Femur (tissue), 1 donor: ENCODE results near the gene HRC.
"Not testable (repeated sequence)": the region's sequence is repeated elsewhere in the genome, so short reads cannot be mapped to it uniquely, and the experiment has no call there.

Experiments used
- DNase-seq: peaks from one replicate; pipeline ENCODE4 v3.0.0-alpha.2; 2017

Gene HRC

DNA sequence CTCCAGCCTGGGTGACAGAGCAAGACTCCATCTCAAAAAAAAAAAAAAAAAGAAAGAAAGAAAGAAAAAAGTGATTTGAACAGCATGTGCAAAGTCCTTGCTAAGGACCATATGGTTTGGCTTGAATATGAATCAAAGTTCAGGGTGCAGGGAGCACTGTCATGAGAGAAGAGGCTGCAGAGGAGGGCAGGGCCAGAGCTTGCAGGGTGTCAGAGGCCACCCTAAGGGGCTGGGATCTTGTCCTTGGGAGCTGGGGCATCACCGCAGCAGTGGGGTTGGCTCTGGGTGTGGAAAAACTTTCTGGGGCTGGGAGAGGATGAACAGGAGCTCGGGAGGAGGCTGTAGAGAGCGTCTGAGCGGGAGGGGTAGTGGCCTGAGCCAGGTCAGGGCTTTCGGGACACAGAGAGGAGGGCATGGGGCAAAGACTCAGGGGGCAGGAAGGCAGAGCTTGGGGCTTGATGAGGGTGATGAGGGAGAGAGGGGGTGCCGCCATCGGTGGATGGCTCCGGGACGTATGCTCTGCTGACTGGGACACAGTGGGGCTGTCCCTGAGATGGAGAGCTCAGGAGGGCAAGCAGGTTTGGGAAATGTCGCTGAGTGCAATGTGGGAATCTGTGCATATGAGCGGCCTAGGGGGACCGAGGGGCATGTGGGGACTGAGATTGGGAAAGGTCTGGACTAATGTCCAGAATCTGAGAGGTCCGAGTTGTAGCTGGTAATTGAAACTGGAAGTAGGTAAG lies 5.4 kb upstream of the HRC start:
- no peak for DNase-seq

DNA sequence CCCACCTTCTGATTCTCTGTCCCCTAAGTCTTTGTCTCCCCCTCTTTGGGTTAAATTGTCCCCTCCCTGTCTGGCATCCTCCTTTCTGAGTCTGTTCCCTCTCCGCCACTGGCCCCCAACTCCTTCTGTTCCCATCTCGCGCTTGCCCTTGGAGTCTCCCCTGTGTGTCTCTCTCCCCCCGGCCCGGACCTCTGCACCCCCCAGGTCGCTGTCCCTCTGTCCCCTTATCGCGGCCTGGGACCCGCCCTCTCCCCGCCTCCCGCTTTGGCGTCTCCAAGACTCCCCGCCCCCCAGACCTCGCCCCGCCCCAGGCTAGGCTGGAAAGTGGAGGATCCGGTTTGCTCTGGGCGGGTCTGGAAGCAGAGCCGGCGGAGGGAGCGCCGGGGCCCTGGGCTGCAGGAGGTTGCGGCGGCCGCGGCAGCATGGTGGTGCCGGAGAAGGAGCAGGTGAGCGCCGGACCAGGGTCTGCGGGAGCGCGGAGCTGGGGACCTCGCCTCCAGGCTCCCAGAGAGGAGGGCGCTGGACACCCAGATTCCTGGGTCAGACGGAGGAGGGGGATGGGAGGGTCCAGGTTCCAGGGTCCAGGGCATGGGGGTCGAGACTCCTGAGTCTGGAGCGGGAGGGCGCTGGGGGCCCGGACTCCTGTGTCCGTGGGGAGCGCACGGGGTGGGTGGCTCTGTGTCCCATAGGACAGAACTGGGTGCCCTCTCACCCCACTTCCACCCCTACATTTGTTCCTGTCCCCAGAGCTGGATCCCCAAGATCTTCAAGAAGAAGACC lies 2.4 kb upstream of the HRC start, which contains the start of gene TRPM4:
Gene TRPM4, plus strand, starts transcription at position 348 of the 780 bp plus-strand sequence. Its CDS starts 75 bp downstream, at position 423.
- peak; percentile 94 for DNase-seq

DNA sequence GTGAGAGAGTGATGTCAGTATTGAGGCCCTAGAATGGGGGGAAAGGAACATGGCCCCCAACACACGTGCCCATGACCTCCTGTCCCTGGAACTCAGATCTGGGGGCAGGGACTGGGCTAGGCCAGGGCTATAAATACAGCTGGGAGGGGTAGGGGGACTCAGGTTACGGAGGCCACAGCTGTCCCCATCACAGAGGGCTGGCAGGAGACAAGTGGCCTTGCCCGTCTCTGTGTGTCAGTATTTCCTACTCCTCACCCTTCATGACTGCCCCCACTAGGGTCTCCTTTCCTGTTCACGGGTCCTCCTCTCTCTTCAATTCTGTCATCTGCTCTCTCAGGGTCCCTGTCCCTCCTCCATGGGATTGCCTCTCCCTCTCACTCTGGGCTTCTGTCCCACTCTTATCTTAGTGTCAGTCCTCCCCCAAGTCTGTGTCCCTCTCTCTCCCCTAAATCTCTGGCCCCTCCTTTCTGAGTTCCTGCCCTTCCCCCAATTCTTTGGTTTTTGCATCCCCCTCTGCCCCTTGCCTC lies 687 bp upstream of the HRC start:
- peak; percentile 81 for DNase-seq

DNA sequence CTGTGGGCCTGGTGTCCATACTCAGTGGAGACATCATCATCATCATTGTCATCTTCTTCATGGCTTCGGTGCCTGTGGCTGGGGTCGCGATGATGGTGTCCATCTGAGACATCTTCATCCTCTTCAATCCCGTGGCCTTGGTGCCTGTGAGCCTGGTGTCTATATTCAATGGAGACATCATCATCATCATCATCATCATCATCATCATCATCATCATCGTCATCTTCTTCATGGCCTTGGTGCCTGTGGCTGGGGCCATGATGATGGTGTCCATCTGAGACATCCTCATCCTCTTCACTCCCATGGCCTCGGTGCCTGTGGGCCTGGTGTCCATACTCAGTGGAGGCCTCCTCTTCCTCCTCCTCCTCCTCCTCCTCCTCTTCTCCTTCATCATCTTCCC lies 917 bp downstream of the HRC start:
- no peak for DNase-seq

DNA sequence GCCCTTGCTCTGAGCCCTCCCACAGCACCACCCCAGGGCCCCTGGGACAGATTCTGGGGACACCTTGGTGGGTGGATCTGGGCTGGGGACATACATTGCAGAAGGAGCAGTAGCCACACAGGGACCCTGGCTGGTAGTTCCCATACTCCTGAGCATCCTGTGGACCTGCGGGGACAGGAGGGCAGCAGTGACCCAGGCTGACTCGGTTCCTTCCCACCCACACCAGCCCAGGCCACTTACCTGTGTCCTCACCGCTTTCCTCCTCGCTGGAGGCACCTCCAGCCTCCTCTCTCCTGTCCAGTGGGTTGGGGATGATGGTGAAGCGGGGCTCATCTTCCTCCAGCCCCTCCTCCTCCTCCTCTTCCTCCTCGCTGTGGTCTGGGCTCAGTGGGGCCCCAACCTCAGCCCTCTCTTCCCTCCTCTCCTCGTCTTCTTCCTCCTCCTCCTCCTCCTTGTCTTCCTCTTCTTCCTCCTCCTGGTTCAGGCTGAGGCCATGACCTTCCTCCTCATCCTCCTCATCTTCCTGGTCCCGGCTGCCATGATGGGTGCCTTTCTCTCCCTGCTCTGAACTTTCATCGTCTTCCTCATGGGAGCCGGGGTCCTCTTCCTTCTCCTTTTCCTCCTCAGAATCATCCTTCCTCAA lies 1.9 kb downstream of the HRC start:
- DNase-seq = no peak

DNA sequence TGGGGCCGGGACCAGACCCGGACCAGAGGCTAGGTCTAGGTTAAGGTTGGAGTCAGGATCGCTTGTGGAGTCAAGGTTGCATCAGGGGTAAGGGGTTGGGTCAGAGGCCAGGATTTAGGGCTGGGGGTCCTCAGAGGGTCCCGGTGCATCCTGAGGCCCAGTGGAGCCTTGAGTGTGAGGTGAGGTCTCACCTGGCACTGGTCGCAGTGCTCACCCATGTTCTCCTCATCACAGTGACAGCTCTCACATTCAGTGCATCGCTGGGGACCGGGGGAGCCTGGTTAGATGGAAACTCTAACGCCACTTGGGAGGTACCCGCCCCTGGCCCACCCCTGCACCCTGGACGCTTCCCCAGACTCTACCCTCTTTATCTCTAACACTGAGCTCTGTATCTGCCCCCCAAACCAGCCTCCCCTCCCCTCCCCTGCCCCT lies 3.1 kb downstream of the HRC start:
- no peak for DNase-seq

DNA sequence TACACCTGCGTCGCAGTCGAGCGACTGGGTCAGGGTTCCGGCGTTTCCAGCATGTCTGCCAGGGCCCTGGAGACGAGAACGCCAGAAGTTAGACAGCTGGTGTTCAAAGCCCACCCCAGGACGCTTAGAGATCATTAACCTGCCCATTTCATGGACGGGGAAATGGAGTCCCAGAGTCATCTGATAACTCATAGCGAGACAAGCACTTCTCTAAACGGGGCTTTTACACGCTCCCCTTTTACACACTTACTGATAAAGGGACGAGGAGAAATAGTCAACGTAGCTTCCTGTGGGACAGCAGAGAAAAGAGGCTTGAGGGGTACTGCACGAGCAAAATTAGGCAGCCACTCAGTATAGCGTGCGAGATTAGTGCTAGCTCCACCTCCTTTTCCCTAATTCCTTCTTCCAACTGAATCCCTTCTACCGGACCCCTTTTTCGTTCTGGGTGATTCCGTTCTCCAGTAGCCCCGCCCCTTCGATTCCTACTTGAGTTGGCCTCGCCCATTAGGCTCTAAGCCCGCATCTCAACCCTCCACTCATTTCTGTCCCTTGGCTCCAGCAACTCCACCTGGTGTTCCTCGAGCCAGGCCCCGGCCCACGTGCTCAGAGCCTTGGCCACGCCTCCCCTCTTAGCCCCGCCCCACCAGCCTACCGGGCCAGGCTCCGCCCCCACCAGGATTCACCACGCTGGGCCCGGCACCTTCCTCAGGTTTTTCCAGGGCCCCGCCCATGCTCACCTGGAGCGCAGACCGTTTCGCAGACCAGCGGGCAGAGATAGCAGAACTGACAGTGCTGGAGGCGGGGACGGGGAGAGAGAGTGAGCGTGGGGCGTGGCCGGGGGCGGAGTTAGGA lies 3.7 kb downstream of the HRC start:
- peak; percentile 76 for DNase-seq

DNA sequence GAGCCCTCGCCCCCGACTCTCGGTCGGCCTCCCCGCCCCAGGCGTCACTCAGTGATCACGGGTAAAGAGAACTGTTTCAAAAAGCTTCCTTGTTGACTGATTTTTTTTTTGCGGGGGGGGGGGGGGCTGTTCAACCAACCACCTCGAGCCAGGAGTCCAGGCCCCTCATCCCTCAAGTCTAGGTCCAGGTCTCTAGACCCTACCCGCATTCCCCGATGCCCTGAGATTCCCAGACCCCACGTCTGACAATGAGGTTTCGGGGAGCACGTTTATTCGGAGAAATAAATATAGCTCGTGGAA lies 4.3 kb downstream of the HRC start:
- no peak for DNase-seq

DNA sequence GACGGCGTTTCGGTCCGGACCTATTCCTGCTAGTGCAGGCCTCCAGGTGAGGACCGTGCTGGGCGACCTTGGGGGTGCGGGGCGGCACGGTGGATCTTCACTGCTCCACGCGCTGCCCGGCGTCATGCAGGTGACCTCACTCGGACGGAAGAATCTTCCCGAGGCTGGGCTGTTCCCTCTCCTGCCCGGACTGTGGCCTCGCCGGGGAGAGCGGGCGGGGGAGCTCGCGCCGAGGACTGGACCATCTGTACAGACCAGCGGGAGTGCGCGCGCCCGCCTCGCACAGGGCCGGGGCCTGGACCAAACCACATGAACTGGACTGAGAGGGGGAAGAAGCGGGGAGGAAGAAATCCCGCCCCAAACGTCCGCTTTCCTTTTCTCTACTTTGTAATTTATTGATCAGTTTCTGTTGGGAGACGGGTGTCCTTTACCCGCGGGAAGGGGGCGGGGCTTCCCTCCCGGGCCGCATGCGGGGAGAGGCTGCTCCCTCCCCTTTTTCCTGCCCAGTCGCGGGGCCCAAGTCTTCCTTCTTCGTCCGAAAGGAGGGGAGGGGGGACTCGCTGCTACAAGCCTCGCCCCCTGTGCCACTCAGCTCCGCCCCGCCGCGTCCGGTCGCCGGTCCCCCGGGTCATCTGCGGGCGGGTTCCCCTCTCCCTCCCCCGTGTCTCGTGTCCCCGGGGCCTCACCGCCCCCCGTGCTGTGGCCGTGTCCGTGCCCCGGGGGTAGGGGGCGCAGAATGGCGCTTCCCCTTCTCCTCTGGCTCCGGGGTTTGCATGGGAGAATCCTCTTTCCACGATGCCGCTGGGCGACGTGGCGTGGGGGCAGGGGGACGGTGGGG lies 4.9 kb downstream of the HRC start:
- DNase-seq = peak; percentile 94

DNA sequence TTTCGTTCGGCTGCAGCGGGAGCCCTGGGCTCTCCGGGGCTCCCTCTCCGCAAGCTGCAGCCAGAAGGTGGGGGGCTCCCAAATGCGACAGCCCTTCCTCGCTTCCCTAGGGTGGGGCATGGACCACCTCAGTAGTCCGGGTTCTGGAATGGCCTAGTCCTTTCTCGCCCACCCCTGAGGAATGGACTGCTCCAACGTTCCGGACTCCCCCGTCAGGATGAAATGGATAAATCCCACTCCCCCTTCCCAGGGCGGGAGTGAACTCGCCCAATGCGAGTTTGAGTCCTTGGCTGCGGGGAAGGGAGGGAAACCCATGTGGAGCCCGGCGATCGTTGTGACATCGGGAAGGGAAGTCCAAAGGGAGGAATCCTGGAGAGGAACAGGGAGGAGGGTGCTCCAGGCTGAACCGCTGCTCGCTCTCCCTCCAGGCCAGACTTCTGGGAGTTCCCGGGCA lies 5.5 kb downstream of the HRC start:
- DNase-seq = peak; percentile 91

DNA sequence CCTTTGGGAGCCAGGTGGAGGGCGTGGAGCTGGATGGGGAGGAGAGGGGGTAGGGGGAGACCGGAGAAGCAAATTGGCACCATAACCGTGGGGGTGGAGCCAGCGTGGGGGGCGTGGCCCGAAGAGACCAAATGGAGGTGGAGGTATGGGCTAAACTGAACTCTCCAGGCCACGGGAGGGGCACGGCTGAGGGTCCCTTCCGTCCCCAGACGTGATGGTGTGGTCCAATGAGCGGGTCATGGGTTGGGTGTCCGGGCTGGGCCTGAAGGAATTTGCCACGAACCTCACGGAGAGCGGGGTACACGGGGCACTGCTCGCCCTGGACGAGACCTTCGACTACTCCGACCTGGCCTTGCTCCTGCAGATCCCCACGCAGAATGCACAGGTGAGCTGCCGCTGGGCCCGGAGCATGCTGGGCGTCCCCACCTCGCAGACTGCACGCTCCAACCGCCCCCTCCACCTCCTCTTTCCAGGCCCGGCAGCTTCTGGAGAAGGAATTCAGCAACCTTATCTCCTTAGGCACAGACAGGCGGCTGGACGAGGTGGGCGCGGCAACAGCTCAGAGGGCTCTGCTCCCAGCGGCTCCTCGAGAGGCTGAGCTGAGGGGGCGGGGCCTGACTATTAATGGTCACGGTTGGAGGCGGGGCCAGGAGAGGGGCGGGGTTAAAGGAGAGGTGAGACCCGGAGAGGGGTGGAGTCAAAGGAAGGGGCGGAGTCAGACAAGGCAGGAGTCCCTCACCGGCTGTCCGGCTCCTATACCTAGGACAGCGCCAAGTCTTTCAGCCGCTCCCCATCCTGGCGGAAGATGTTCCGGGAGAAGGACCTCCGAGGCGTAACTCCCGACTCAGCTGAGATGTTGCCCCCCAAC lies 6.2 kb downstream of the HRC start:
- DNase-seq = peak; percentile 98

DNA sequence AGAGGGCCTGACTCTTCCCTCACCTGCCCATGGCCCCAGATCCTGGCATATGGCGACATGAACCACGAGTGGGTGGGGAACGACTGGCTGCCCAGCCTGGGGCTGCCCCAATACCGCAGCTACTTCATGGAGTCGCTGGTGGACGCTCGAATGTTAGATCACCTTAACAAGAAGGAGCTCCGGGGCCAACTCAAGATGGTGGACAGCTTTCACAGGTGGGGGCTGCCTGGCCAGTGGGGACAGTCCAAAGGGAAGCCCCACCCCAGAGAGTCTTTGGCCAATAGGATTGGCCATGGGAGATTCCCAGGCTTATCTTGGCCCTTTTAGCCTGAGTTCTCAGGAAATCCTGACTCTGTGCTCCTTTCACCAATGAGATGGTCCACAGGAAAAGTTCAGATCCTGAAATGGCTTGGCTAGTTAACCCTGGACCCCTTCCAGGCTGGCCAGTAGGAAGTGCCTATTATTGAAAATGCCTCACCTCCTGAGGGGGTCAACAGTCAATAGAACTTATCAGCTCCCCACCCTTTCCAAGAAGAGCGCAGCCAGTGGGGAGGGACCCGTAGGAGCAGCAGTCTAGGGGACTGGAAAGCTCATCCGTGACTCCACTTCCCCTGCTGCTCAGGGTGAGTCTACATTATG lies 7.0 kb downstream of the HRC start:
- no peak for DNase-seq

DNA sequence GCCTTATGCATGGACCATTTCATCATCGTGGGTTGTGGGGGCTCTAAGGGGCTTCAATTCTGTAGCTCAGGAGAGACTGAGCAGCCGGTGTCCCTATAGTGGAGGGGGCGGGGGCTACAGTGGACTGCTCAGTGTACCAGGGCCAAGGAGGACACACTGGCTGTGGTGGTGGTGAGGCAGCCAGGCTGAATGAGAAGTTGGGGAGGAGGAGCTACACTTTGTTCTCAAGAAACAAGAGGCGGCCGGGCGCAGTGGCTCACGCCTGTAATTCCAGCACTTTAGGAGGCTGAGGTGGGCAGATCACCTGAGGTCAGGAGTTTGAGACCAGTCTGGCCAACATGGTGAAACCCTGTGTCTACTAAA lies 8.8 kb downstream of the HRC start:
- DNase-seq = not testable (repeated sequence)

DNA sequence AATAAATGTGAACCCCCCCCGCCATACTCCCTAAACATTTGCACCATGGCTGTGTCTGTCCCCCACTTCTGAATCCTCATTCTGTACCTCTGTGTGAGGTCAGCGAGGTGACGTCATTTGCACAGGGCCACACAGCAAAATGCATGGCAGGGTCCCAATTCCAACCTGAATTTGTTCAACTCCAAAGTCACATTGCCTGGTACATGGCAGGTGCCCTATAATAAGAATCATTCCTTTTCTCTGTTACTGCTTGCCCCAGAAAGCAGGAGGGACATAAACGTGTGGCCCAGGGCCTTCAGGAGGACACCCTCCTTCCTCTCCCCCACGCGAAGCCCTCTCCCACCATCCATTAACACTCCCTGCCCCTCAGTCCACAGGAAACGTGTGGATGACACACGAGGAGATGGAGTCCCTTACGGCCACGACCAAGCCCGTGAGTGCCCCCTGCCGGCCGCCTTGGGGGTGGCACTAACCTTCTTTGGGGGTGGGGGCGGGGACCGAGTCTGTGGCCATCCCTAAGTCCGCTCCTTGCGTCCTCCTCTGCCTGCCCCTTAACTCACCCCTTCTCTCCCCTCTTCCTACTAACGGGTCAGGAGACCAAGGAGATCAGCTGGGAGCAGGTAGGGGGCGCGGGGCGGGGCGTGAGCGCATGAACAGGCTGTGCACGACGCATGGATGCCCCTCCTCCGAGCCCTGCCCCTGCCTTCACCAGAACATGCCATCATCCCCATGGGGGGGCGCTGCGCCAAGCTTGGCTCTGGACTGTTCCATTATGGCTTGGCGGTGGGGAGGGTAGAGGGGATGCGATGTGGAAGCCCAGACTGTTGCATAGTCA lies 9.4 kb downstream of the HRC start:
- peak; percentile 87 for DNase-seq

DNA sequence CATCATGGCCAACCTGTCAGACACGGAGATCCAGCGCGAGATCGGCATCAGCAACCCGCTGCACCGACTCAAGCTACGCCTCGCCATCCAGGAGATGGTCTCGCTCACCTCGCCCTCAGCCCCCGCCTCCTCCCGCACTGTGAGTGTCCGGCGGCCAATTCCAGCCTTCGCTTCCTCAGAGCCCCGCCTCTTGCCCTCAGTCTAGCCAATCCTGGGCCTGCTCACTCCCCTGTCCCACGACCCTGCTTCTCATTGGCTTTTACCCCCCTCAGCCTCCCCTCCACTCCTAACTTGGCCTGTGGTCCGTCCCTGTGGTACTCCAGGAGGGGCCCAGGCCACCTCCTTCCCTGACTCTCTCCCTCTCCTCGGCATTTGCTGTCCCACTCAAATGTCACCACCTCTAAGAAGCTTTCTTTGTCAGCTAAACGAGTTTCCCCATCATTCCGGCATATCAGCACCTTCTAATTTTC lies 12.3 kb downstream of the HRC start:
- DNase-seq = peak; percentile 95

DNA sequence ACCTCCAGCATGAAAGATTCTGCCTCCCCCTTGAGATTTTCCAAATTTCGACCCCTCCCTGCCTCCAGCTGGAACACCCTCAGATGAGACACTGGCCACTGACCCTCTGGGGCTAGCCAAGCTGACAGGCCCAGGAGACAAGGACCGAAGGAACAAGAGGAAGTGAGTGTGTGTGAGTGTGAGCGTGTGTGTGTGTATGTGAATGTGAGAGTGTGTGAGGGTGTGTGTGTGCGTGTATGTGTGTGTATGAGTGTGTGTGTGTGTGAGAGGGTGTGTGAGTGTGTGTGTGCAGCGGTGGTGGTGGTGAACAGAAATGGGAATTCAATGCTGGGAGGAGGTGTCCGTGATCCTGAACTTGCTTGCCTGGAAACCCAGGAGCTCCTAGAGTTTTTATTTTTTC lies 13.8 kb downstream of the HRC start:
- DNase-seq = no peak

DNA sequence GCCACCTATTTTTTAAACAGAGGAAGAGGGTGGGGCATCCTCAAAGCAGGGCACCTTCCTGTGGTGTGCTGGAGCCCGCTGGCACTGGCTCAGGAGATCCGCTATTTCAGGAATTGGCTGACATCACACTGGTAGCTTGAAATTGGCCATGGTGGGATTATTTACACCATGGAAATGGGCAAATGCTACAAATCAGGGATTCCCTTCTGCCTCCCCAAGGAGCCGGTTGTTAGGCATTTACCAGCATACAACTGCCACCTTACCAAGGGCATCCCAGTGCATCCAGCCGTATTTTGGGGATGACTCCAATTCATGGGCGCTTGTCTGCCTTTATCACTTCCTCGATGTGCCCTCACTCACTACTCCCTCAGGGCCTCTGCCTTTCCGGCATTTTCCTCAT lies 14.2 kb downstream of the HRC start:
- DNase-seq = no peak

DNA sequence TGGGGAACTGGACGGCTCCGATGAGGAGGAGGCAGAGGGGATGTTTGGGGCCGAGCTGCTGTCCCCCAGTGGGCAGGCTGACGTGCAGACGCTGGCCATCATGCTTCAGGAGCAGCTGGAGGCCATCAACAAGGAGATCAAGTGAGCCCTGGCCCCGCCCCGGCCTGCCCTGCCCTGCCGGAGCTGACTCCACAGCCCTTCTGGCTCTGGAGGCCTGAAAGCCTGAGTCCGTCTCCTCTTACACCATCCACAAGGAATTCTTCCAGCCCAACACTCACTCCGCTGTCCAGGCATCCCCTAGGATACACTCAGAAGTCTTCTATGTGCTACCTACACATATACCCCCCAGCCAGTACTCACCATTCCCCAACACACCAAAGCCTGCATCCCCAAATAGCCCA lies 18.4 kb downstream of the HRC start:
- no peak for DNase-seq

DNA sequence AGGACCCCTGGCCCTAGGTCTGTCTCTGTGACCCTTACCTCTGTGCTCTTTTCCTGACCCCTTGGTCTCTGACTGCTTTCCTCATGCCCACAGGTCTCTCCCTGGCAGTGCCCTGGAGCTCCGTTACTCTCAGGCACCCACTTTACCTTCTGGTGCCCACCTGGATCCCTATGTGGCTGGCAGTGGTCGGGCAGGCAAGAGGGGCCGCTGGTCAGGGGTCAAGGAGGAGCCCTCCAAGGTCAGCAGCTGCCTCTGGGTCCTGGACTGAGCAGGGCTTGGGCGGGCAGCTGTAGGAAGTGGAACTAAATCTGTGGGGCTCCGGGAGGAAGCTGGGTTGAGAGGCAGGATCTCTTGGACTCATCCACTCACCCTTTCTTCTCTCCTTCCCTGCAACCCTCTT lies 19.5 kb downstream of the HRC start:
- no peak for DNase-seq
